Gastrocnemius medialis (tissue), 4 donors: ENCODE results near the gene CLHC1. TPM values are rescaled to one million over a fixed set of nuclear protein-coding genes. Genes with fewer than 3 reads are reported as not detected.
"Not testable (repeated sequence)": the region's sequence is repeated elsewhere in the genome, so short reads cannot be mapped to it uniquely, and the experiment has no call there.

Experiments used
- ATAC-seq, 2 donors: fragments of 150-250 bp; one replicate each; pipeline ENCODE4 v1.9.1; 2016
- DNase-seq, 2 donors: peaks; one replicate each; pipeline ENCODE4 v3.0.0-alpha.2; 2019
- H3K27ac ChIP-seq, 4 donors: fragments of 200-600 bp; sonication (generic); 1 replicate in 1 of 4; 2 replicates in 3 of 4; pipeline ENCODE4 v1.5.1; 2016 to 2018; ENCODE audit warnings: mild to moderate bottlenecking in 2 of 4, moderate library complexity in 1 of 4
- H3K27me3 ChIP-seq, 3 donors: fragments of 200-600 bp; sonication (generic) in 2 of 3; 1 replicate in 1 of 3; 2 replicates in 2 of 3; pipeline versions ENCODE4 v1.5.1 to v1.6.0; 2016 to 2019; ENCODE audit warnings: mild to moderate bottlenecking in 1 of 3, moderate library complexity in 1 of 3
- H3K36me3 ChIP-seq, 2 donors: fragments of 200-600 bp; sonication (generic) in 1 of 2; one replicate each; pipeline ENCODE4 v1.5.1; 2017 to 2018
- H3K4me1 ChIP-seq, 2 donors: fragments of 200-600 bp; sonication (generic) in 1 of 2; one replicate each; pipeline ENCODE4 v1.5.1; 2016 to 2017; ENCODE audit warnings: mild to moderate bottlenecking in 2 of 2
- H3K4me3 ChIP-seq, 4 donors: fragments of 200-600 bp; sonication (generic) in 3 of 4; 1 replicate in 1 of 4; 2 replicates in 3 of 4; pipeline ENCODE4 v1.5.1; 2016 to 2019; ENCODE audit warnings: mild to moderate bottlenecking in 2 of 4
- H3K9me3 ChIP-seq, 3 donors: fragments of 200-600 bp; sonication (generic) in 2 of 3; 1 replicate in 1 of 3; 2 replicates in 2 of 3; pipeline ENCODE4 v1.5.1; 2016 to 2019
- POLR2A ChIP-seq, 2 donors: fragments of 450-650 bp; IDR thresholded peaks; one replicate each; pipeline ENCODE4 v1.6.1; 2017; ENCODE audit warnings: antibody characterized with exemption in 2 of 2, mild to moderate bottlenecking in 2 of 2, moderate library complexity in 2 of 2
- in situ Hi-C, 4 donors: fragments of 200-750 bp; cut with MboI; loops; one replicate each; pipeline versions ENCODE4 v1.15.0 to v1.8.0; 2017; ENCODE audit warnings: low sequenced_read_pairs in 4 of 4
- intact Hi-C: fragments of 100-400 bp; cut with DNase I; formaldehyde crosslinking; loops from one replicate; pipeline ENCODE4 v1.15.1; 2023; ENCODE audit warnings: low total_unique reads
- total RNA-seq, 4 donors: library from RNA; depleted of rRNA; stranded (reverse); fragments of >200 nt; gene quantifications; one replicate each; pipeline versions ENCODE4 v1.1.0 to v1.2.3, GENCODE V29; 2016
- TF ChIP-seq, protein P1 (sequence below), 5 experiments: fragments of 450-650 bp in 3 of 5; fragments of 200-600 bp in 2 of 5; sonication (generic) in 2 of 5; IDR thresholded peaks in 4 of 5; conservative IDR thresholded peaks in 1 of 5; 1 replicate in 4 of 5; 2 replicates in 1 of 5; pipeline ENCODE4 v1.5.1; 2016 to 2019; ENCODE audit warnings: antibody characterized with exemption in 5 of 5, mild to moderate bottlenecking in 3 of 5, moderate library complexity in 3 of 5

CLHC1 gene
- total RNA-seq, 4 donors from 2014 or later: 0.46 to 4.9 (median 0.85) TPM; not detected in 1

DNA sequence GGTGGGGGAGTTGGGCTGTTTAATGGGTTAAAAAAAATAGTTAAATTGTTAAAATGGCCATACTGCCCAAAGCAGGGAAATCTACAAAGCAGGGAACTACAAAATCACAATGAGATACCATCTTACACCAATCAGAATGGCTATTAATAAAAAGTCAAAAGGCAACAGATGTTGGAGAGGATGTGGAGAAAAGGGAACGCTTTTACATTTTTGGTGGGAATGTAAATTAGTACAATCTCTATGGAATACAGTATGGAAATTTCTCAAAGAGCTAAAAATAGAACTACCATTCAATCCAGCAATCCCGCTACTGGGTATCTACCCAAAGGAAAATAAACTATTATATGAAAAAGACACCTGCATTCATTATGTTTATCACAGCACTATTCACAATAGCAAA, 27.1 kb downstream of the CLHC1 start:
- Histone ChIP-seq H3K36me3 (no peaks in the 10 kb centered on the region), H3K9me3 (no peaks in the 10 kb centered on the region), H3K4me1 (no peaks in the 10 kb centered on the region), H3K27me3 (no peaks in the 10 kb centered on the region), H3K27ac (no peak overlapping the region), H3K4me3 (no peak overlapping the region)
- TF ChIP-seq, protein P1, sequence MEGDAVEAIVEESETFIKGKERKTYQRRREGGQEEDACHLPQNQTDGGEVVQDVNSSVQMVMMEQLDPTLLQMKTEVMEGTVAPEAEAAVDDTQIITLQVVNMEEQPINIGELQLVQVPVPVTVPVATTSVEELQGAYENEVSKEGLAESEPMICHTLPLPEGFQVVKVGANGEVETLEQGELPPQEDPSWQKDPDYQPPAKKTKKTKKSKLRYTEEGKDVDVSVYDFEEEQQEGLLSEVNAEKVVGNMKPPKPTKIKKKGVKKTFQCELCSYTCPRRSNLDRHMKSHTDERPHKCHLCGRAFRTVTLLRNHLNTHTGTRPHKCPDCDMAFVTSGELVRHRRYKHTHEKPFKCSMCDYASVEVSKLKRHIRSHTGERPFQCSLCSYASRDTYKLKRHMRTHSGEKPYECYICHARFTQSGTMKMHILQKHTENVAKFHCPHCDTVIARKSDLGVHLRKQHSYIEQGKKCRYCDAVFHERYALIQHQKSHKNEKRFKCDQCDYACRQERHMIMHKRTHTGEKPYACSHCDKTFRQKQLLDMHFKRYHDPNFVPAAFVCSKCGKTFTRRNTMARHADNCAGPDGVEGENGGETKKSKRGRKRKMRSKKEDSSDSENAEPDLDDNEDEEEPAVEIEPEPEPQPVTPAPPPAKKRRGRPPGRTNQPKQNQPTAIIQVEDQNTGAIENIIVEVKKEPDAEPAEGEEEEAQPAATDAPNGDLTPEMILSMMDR (IDR thresholded peaks at IDR 0.05 in 4 of 5, conservative IDR thresholded peaks at IDR 0.05 in 1 of 5): no peak
- ATAC-seq (no peak), DNase-seq (no peak)
- intact Hi-C loops: no loop called here
- in situ Hi-C loops: no loop called here

DNA sequence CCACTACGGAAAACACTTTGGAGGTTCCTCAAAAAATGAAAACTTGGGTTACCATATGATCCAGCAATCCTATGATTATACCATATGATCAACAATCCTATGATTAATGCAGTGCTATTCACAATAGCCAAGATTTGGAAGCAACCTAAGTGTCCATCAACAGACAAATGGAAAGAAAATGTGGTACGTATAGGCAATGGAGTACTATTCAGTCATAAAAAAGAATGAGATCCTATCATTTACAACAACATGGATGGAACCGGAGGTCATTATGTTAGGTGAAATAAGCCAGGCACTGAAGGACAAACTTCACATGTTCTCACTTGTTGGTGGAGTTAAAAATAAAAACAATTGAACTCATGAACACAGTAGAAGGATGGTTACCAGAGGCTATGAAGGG, 27.6 kb downstream of the CLHC1 start:
- Histone ChIP-seq H3K36me3 (no peaks in the 10 kb centered on the region), H3K4me1 (no peaks in the 10 kb centered on the region), H3K27ac (no peak overlapping the region), H3K9me3 (no peaks in the 10 kb centered on the region), H3K4me3 (no peak overlapping the region), H3K27me3 (no peaks in the 10 kb centered on the region)
- in situ Hi-C loops: no loop called here
- ATAC-seq (no peak), DNase-seq (no peak)
- TF ChIP-seq POLR2A (IDR thresholded peaks at IDR 0.05): no peak
- TF ChIP-seq, protein P1 (IDR thresholded peaks at IDR 0.05 in 4 of 5, conservative IDR thresholded peaks at IDR 0.05 in 1 of 5): no peak
- intact Hi-C loops: no loop called here

DNA sequence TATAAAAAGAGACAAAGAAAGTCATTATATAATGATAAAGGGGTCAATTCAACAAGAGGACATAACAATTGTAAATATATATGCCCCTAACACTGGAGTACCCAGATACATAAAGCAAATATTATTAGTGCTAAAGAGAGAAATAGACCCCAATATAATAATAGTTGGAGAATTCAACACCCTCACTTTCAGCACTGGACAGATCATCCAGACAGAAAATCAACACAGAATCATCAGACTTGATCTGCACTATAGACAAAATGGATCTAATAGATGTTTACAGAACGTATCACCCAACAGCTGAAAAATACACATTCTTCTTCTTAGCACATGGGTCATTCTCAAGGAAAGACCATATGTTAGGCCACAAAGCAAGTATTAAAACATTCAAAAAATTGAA, 31.7 kb downstream of the CLHC1 start:
- Histone ChIP-seq H3K27ac (no peak overlapping the region), H3K36me3 (no peaks in the 10 kb centered on the region), H3K9me3 (no peaks in the 10 kb centered on the region), H3K27me3 (no peaks in the 10 kb centered on the region), H3K4me3 (no peak overlapping the region), H3K4me1 (no peaks in the 10 kb centered on the region)
- ATAC-seq (no peak), DNase-seq (no peak)
- intact Hi-C loops (no loop called here), in situ Hi-C loops (no loop called here)
- TF ChIP-seq POLR2A (IDR thresholded peaks at IDR 0.05): no peak
- TF ChIP-seq, protein P1 (IDR thresholded peaks at IDR 0.05 in 4 of 5, conservative IDR thresholded peaks at IDR 0.05 in 1 of 5): no peak

DNA sequence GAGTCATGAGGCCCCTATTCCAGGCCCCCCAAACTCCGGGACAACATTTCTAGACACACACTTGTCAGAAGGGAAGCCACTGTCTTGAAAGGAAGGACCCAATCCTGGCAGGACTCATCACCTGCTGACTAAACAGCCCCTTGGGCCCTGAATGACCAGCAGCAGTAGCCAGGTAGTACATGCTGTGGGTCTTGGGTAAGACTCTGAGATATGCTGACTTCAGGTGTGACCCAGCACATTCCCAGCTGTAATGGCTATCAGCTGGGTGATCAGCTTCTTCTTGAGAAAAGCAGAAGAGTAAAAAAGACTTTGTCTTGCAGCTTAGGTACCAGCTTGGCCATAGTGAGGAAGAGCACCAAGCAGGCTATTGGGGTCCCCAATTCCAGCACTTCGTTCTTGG, 35.6 kb downstream of the CLHC1 start:
- TF ChIP-seq POLR2A (IDR thresholded peaks at IDR 0.05): no peak
- TF ChIP-seq, protein P1 (IDR thresholded peaks at IDR 0.05 in 4 of 5, conservative IDR thresholded peaks at IDR 0.05 in 1 of 5): no peak
- in situ Hi-C loops: loop anchor here in 2 of 4 donors (25.0 kb wide), 2 partner anchors 284 to 334 kb away; no protein-coding TSS in a partner anchor

DNA sequence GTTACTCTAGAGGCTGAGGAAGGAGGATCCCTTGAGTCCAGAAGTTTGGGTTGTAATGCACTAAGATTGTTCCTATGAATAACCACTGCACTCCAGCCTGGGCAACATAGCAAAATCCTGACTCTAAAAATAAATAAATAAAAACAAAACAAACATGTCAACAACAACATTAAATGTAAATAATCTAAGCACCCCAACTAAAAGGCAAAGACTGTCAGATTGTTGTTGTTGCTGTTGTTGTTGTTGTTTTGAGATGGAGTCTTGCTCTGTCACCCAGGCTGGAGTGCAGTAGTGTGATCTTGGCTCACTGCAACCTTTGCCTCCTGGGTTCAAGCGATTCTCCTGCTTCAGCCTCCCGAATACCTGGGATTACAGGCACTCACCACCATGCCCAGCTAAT, 40.2 kb downstream of the CLHC1 start:
- H3K36me3 ChIP-seq, H3K27ac ChIP-seq, H3K4me3 ChIP-seq, H3K9me3 ChIP-seq, ATAC-seq, intact Hi-C loops, DNase-seq, H3K4me1 ChIP-seq, H3K27me3 ChIP-seq: not testable (repeated sequence)
- in situ Hi-C loops: loop anchor here in 2 of 4 donors (25.0 kb wide), 2 partner anchors 280 to 330 kb away; no protein-coding TSS in a partner anchor

More for the DNA sequence above, 35.6 kb downstream of the CLHC1 start:
- ATAC-seq (no peak), DNase-seq (no peak)
- Histone ChIP-seq H3K9me3 (no peaks in the 10 kb centered on the region), H3K36me3 (no peaks in the 10 kb centered on the region), H3K27me3 (no peaks in the 10 kb centered on the region), H3K4me3 (no peak overlapping the region), H3K27ac (no peak overlapping the region), H3K4me1 (no peaks in the 10 kb centered on the region)
- intact Hi-C loops: no loop called here

DNA sequence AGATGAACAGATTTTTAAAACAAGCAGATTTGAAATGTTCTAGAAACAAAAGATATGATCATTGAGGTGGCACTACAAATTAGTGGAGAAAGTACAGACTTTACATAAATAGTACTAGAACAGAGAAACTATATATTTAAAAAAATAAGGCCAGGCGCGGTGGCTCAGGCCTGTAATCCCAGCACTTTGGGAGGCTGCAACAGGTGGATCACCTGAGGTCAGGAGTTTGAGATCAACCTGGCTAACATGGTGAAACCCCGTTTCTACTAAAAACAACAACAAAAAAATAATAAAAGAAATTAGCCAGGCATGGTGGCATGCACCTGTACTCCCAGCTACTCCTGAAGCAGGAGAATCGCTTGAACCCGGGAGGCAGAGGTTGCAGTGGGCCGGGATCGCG, 45.3 kb downstream of the CLHC1 start:
- in situ Hi-C loops: loop anchor here in 2 of 4 donors (25.0 kb wide), 2 partner anchors 275 to 325 kb away; no protein-coding TSS in a partner anchor
- intact Hi-C loops, H3K4me1 ChIP-seq, H3K27ac ChIP-seq, DNase-seq, H3K36me3 ChIP-seq, H3K9me3 ChIP-seq, H3K27me3 ChIP-seq, ATAC-seq, H3K4me3 ChIP-seq: not testable (repeated sequence)
